IPS-18c (cell line): ENCODE measurements around the gene TMPRSS15.

Source experiments
- H3K4me3 ChIP-seq: 2 replicates; pipeline ENCODE4 v1.7.0; 2013; ENCODE audit warnings: low read depth, mild to moderate bottlenecking, low read length, moderate library complexity; ENCODE audit not compliant: insufficient read depth
- H3K9me3 ChIP-seq: one replicate; pipeline ENCODE4 v1.6.1; 2013; ENCODE audit warnings: mild to moderate bottlenecking, low read length, moderate library complexity; ENCODE audit not compliant: control insufficient read depth, insufficient read depth

Gene TMPRSS15

DNA sequence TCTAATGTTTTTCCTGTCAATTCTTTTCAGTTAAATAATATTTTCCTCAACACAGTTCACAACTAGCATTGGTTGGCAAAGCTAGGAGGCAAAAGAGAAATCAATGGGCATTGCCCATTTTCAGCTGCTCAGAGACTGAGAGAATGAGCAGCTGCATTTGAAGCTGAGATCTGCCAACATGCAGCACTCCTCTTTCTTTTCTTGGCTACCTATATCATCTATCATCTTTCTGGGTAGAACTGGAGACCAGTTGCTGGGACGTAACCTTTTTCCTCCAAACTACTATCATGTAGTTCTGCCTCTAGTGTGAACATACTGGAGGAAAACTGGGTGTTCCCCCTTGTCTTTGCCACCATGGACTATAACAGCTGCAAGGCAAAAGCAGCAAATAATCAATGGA is 136.1 kb downstream of the TMPRSS15 start:
- Histone ChIP-seq H3K4me3 (no peak overlapping the region), H3K9me3 (no peaks in the 10 kb centered on the region)

DNA sequence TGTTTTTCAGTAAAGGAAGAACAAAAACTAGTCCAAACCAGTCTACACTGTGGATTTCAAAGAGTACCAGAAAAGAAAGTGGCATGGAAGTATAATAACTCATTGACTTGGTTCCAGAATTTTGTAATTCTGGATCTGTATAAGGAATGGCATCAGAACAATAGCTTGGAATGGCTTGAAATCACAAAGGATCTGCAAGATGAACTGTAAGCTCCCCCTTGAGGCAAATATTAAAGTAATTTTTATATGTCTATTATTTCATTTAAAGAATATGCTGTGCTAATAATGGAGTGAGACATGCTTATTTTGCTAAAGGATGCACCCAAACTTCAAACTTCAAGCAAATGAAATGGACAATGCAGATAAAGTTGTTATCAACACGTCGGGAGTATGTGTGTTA is 137.6 kb downstream of the TMPRSS15 start:
- H3K4me3 ChIP-seq = no peak overlapping the region
- no peaks in the 10 kb centered on the region for H3K9me3 ChIP-seq

DNA sequence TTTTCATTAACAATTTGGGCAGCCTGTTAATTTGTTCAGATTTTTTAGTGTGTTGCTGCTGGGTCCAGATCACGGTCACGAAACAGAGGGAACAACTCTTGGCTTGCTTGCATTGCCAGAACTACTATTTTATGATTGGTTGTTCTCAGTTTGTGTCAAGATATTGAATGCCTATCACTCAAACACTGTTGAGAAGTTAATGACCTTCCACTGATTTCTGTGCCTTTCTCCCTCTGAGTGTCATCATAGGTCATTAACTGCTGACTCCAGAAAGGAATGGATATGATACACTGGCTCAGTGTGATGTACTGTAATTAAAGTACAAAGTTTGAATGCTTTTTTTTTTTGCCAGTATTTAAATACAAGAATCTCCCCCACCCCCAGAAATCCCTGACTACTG is 149.8 kb downstream of the TMPRSS15 start:
- Histone ChIP-seq H3K4me3 (no peak overlapping the region), H3K9me3 (no peaks in the 10 kb centered on the region)

DNA sequence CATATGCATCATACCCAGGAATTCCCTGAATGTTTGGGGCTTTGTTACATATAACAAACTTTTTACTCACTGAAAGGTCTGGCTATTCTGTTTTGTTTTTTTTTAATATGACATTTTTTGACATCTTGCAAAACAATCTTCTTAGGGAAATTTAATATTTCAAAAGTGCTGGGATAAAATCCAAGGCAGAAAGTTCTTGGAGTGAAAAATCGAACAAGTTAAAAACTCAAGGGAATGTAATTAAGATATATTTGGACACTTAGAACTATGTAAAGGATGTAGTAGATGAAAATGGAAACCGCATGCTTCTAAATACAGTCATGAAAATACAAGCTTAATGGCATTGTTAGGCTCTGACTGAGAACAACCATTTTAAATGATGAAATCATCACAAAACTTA is 150.4 kb downstream of the TMPRSS15 start:
- no peak overlapping the region for H3K4me3 ChIP-seq
- H3K9me3 ChIP-seq = no peaks in the 10 kb centered on the region

DNA sequence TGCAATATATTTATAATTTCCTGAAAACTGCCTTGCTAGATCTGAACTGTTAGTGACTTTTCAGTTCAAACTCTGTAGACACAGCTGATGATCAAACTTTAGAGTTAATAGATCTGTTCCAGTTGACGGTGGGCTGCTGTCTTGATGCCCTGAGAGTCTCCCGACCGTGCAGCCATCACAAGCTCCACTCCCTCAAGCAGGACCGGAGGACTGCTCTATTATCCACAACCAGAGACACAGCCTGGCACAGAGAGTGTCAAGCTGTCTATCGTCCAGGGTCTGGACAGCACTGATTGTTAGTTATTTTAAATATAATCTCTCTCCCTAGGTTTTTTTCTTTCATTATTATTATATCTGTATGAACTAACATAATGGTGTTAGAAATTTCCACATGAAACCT is 150.9 kb downstream of the TMPRSS15 start:
- no peak overlapping the region for H3K4me3 ChIP-seq
- H3K9me3 ChIP-seq = no peaks in the 10 kb centered on the region

DNA sequence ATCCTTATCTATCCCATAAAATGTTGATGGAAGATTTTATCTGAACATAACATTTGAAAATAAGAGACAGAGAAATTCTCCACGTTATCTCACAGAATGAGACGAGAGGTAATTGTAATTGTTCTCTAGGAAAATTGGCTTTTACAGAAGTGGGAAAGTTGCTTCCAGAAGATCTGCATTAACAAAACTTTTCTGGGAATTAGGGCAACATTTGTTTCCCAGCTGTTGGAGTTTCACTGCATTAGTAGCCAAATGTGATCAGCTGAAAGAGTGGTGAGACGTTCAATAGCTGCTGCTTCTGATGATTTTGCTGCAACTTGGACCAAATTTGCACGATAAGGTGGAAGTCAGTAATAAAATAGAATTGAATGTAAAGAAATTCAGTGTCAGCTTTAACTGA is 151.3 kb downstream of the TMPRSS15 start:
- Histone ChIP-seq H3K9me3 (no peaks in the 10 kb centered on the region), H3K4me3 (no peak overlapping the region)

DNA sequence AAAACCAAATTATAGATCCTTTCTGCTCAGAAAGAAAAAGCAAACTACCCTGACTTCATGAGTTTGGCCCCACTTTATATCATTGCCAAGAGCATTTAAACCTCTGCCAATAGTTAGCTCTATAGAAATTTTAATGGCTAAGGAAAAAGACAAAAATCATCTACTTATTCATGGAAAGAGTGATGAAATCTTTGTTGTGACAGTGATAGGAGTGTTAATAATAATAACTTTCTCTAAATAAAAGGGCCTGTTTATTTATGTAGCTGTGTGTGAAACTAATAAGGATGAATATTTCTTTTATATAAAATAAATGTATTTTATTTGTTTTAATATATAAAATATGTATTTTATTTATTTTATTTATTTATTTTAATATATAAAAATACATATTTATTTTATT is 152.5 kb downstream of the TMPRSS15 start:
- Histone ChIP-seq H3K9me3 (no peaks in the 10 kb centered on the region), H3K4me3 (no peak overlapping the region)

DNA sequence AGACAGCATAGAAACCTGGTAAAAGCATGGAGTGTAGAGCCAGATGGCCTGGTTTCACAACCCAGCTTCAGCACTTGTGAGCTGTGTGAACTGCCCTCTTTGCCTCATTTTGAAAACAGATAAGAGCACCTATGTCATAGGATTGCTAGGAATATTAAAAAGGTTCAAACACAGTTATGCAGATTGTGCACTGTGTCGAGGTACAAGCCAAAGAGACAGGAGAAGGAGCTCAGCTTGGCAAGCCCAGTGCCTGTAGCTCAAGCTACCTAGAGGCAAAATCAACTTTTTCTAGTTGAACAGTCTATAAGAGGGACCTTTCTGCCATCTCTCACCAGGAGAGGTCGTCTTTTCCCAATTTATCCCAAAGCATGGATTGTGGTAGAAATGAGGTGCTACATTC is 153.9 kb downstream of the TMPRSS15 start:
- no peak overlapping the region for H3K4me3 ChIP-seq

DNA sequence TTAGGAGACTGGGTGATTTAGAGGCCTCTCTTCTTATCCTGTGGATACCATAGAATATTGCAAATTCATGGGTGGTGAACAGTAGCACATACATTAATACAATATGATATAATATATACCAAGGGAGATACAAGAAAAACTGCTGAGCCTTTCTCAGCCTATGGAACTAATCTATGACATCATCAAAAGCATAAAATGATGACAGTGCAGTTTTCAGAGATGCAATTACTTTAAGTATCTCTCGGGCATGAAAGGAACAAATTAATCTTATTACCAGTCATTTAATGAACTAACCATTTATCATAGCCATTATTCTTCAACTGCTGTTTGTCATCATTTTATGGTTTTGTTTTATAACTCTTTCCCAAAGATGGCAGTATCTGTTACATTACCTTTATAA is 155.4 kb downstream of the TMPRSS15 start:
- Histone ChIP-seq H3K9me3 (no peaks in the 10 kb centered on the region), H3K4me3 (no peak overlapping the region)

More for the DNA sequence above, 153.9 kb downstream of the TMPRSS15 start:
- H3K9me3 ChIP-seq = no peaks in the 10 kb centered on the region

DNA sequence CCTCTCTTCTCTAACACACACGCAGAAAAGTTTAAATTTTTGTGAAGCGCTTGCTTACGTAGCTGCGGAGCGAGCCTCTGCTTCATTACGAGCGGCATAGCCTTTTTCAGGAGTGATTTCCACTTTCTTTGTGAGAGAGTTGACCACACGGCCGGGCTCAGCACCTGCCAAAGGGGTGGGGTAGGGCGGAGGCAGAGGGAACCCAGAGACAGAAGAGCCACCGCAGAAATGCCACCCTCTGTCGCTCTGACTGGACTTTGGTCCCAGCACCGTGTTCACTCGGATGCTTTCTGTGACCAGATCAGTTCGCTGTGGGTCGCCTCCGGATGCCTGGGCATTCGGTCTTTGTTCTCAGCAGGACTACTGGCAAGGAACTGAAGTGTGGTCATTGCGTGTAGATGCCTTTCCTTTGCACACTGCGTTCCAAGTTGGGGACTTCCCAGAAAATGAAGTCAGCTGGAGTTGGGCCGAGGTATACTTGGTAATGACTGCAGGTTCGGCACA is 158.1 kb downstream of the TMPRSS15 start:
- Histone ChIP-seq H3K4me3 (peak overlapping the region; percentile 56), H3K9me3 (no peaks in the 10 kb centered on the region)

DNA sequence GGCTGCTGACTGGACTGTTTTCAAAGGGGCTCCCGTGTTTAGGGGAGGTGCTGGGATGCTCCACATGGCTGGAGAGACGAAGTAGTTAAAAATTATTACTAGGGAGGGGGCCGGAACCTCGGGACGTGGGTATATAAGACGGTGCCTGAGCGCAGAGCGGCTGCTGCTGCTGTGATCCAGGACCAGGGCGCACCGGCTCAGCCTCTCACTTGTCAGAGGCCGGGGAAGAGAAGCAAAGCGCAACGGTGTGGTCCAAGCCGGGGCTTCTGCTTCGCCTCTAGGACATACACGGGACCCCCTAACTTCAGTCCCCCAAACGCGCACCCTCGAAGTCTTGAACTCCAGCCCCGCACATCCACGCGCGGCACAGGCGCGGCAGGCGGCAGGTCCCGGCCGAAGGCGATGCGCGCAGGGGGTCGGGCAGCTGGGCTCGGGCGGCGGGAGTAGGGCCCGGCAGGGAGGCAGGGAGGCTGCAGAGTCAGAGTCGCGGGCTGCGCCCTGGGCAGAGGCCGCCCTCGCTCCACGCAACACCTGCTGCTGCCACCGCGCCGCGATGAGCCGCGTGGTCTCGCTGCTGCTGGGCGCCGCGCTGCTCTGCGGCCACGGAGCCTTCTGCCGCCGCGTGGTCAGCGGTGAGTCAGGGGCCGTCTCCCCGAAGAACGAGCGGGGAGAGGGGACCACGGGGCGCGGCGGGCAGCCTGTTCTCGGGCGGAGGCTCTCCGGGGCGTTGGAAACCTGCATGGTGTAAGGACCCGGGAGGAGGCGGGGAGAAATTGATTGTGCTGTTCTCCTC is 158.7 kb downstream of the TMPRSS15 start, which contains the start of gene CHODL:
Gene CHODL (plus strand): TSS at position 163 of the 793 bp plus-strand sequence. CDS start 391 bp downstream, at position 554.
- H3K4me3 ChIP-seq = peak within 1 kb of the TSS; percentile 56

DNA sequence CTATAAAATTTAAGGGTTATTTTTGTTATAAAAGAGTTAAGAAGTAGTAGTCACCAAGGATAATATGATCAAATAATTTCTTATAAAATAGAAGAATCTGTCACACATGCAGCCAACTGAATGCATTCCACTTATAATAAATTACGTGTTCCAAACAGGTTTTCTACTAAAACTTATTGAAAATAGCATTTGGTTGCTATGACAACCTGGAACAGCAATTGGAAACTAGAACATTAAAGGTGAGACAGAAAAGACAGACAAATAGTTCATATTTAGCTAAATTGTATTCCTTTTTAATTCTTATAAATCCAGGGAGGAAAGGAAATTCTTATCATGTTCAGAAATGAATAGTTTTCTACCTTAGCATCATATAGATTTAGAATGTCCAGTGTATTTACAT is 168.0 kb downstream of the TMPRSS15 start:
- no peak overlapping the region for H3K4me3 ChIP-seq
- no peaks in the 10 kb centered on the region for H3K9me3 ChIP-seq

More for the DNA sequence above, 158.7 kb downstream of the TMPRSS15 start, which contains the start of gene CHODL:
- H3K9me3 ChIP-seq = no peaks in the 10 kb centered on the region

DNA sequence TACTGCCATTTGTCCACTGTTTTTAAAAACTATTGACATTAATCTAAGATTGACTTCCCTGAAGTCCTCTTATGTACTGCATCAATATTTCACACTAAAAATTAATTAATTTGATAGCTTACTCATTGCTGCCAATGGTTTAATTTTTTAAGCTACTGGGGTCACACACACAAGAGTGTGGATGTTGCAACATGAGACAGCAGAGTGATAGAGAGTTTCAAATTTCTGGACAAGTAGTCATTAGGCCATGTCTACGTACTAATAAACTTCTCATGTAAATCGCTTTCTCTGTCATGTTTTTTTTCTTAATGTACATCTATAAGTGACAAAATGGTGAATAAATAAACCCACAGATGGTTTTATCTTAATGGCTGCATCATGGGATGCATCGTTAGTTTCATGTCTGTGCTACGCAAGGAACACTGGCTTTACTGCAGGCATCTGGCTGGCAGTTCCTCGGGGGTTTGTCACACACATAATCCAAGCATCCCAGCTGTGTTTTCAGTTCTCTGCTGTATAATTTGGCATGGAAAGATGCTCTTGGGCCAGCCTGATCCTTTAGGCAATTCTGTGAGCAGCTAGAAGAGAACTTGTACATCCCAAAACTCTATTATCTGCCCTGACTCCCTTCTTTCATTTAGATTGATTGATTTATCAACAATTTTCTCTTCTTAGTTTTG is 175.4 kb downstream of the TMPRSS15 start:
- no peak overlapping the region for H3K4me3 ChIP-seq
- H3K9me3 ChIP-seq = no peaks in the 10 kb centered on the region

DNA sequence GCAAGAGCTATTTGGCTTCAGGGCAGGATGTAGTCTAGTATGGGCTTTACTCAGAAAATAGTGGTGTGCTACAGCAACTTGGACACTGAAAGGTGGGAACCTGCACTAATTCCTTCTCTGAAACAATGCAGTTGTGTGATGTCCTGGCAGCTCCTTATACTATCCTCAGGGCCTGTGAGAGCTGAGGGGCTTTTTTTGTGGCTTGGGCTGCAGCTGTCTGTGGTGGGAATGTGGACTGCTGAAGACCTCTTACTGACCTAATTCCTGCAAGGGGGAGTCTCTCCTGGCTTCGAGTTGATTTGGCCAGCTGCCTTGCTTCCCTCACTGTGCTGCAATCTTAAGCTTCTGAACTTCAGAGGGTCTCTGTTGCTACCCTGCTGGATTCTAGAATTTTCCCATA is 181.2 kb downstream of the TMPRSS15 start:
- Histone ChIP-seq H3K4me3 (no peak overlapping the region), H3K9me3 (no peaks in the 10 kb centered on the region)

DNA sequence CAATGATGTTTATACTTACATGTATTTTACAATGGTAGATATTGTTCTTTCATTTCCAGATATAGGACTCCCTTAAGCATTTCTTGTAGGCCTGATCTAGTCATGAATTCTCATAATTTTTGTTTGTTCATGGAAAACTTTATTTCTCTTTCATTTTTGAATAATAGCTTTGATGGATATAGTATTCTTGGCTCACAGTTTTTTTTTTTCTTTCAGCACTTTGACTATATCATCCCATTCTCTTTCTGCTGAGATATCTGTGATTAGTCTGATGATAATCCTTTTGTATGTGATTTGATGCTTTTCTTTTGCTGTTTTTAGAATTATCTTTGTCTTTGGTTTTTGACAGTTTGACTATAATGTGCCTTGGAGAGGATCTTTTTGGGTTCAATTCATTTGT is 183.1 kb downstream of the TMPRSS15 start:
- H3K9me3 ChIP-seq = peaks cover 2% of the 10 kb centered on the region
- H3K4me3 ChIP-seq = no peak overlapping the region
